DMS114 treated with DMSO at 0.1 percent for 48 hours (cell line): ENCODE measurements around the gene PREPL.
"Not testable (repeated sequence)": the region's sequence is repeated elsewhere in the genome, so short reads cannot be mapped to it uniquely, and the experiment has no call there.

Source experiments
- DNase-seq: peaks from one replicate; lab custom pipeline; 2025; ENCODE audit not compliant: unreplicated experiment; lab: John Stamatoyannopoulos, UW

Gene PREPL

DNA sequence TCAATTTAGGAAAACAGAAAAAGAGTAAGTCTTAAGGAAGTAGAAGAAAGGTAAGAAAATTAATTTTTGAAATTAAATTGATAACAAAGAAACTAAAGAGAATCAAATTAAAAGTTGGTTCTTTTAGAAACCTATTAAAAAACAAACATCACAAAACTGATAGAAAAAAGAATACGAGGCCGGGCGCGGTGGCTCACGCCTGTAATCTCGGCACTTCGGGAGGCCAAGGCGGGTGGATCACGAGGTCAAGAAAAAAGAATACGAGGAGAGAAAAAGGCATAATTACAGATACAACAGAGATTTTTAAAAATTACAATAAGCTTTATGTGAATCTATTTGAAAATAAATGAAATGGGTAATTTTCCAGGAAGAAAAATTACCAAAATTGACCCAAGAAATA is 11.8 kb downstream of the PREPL start:
- DNase-seq = no peak

GRCh38 chr2:44348400-44348799 is 12.9 kb downstream of the PREPL start:
- no peak for DNase-seq

DNA sequence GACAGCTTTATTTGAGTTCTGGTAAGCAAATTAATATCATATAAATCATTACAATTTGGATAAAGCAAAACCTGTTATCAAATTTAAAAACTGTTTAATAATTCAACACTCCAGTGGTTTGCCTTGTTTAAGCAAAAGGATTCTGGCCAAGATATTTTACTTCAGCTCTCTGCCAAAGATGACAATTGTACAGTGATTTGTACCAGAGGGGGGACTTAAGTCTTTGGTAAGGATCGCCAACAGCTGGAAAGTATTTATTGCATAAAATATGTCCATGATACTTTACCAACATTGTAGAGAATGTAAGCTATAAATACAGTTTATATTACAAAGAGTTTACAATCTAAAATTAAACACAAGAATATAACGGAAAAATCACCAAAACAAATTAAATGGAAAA is 13.8 kb downstream of the PREPL start:
- no peak for DNase-seq

GRCh38 chr2:44342854-44343253 is 18.4 kb downstream of the PREPL start:
- no peak for DNase-seq

- no peak for DNase-seq
Observed at GRCh38 chr2:44335806-44336538, 25.3 kb downstream of the PREPL start.

- no peak for DNase-seq
Observed at GRCh38 chr2:44333994-44334393, 27.3 kb downstream of the PREPL start.

- DNase-seq = no peak
Observed at GRCh38 chr2:44330801-44331200, 30.5 kb downstream of the PREPL start.

- no peak for DNase-seq
Observed at GRCh38 chr2:44329343-44329742, 32.0 kb downstream of the PREPL start.

DNA sequence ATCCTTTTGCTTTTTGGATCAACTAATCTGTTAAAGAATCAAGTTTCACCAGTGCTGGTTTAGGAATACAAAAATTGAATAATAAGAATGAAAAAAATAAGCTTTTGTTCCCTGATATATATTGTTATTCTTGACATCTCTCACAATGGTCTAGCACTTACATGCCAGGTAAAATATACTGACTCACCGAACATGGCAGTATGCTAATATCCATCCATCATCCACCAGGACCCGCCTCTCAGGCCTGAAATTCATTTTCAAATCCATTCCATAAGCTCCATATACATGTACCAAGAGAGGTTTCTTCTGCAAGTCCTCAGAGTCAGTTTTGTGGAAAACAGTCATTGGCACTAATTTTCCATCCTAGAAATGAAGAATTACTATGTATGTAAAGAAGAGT is 32.5 kb downstream of the PREPL start:
- no peak for DNase-seq

DNA sequence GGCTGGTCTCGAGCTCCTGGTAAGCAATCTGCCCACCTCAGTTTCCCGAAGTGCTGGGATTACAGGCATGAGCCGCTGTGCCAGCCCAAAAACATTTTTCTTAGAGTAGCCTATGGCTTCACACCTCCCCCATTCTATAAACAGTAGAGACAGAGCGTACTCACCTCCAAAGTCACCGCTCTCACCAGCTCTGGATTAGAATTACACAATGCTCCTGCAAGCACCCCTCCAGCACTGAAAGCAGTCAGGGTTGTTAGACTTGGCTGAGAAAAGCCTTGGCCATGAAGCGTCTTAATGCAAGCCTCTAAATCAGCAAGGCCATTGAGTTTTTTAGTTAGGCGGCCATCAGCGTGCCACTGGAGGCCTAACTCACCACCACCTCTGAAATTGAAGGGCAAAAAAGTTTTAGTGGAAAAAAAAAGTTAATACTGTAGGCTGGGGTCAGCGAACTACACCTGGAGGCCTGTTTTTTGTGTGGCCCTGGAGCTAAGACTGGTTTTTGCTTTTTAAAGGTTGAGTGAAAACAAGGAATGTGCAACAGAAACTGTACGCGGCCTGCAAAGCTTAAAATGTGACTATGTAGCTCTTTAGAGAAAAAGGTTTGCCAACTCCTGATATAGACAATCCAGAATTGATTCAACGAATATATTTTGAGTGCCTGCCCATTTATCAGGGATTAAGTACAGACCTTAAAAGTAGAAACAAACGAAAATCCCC is 34.6 kb downstream of the PREPL start:
- no peak for DNase-seq

GRCh38 chr2:44325897-44326296 is 35.4 kb downstream of the PREPL start:
- DNase-seq = no peak

DNA sequence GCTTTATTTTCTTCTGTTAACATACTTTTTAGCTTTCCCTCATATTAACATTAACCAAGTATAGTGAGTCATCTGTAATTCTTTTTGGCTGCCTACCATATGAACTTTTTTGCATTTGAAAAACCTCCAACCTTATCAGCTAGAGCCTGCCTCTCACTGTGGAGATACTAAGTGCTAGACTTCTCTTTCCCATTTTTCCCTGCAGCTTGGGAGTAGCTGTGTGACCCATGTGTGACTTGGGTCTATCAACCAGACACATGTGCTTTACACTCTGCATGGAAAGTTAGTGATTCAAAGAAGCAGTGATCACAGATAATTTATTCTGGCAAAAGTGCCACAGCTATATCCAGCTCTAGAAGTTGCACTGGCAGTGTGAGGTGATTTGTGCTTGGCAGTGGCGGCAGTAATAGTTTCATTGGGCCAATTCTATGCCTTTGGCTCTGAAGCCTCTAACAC is 36.3 kb downstream of the PREPL start:
- no peak for DNase-seq

GRCh38 chr2:44321360-44321759 is 39.9 kb downstream of the PREPL start:
- DNase-seq = no peak

- no peak for DNase-seq
Observed at GRCh38 chr2:44320832-44321231, 40.5 kb downstream of the PREPL start.

- DNase-seq = no peak
Observed at GRCh38 chr2:44315945-44316344, 45.3 kb downstream of the PREPL start.

GRCh38 chr2:44314362-44314761 is 46.9 kb downstream of the PREPL start:
- DNase-seq = no peak

DNA sequence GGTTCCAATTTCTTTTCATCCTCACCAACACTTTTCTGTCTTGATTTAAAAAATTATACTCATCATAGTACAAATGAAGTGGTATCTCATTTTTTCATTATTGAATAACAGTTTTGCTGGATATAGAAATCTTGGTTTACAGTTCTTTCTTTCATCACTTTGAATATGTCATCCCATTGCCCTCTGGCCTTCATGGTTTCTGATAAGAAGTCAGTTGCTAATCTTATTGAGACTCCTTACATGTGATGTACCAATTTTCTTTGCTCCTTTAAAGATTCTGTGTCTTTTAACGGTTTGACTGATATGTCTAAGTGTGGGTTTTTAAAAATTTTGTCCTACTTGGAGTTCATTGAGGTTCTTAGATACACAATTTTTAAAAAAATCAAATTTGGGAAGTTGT is 51.0 kb downstream of the PREPL start:
- no peak for DNase-seq

GRCh38 chr2:44305882-44306281 is 55.4 kb downstream of the PREPL start:
- DNase-seq = no peak

GRCh38 chr2:44304258-44304657 is 57.0 kb downstream of the PREPL start:
- DNase-seq = no peak

DNA sequence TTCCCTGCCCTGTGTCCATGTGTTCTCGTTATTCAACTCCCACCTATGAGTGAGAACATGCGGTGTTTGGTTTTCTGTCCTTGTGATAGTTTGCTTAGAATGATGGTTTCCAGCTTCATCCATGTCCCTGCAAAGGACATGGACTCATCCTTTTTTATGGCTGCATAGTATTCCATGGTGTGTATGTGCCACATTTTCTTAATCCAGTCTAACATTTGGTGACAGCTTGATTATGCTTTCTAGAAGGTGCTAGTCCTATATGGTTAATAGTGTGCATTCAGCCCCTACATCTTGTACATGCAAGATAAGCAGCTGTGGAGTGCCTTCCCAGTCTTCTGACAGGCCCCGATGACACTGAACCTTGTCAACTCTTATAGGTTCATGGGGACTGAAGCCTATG is 57.5 kb downstream of the PREPL start:
- not testable (repeated sequence) for DNase-seq

DNA sequence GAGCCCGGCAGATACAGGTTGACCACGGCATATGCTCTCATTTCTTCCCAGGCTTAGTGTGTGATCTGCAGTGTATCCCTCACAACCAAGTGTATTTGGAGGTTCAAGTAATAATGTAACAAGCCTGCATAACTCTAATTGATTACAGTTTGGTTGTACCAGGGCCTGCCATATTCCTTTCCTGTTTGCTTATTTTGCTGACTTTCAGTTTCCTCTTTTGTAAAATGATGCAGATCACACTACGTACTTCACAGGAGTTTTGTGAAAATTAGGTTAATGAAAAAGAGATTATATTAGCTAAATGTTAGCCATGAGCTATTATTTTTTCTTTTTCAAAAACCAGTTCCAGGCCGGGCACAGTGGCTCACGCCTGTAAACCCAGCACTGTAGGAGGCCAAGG is 60.2 kb downstream of the PREPL start:
- DNase-seq = no peak

- no peak for DNase-seq
Observed at GRCh38 chr2:44299635-44300034, 61.7 kb downstream of the PREPL start.

DNA sequence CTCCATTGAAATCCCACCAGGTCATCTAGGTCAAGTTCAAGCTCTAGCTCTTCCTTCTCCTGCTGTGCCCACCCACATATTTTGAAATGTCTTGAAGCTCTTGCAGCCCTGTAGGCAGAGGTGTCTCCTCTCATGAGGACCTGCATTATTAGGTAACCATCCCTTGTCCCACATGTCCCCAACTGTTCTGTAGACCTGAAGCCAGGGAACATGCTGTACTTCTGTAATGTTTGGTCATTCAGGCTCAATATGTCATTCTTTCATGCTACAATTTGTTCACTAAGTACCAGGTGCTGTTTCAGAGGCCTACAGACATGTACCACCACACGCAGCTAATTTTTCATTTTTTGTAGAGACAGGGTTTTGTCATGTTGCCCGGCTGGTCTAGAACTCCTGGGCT is 63.9 kb downstream of the PREPL start:
- no peak for DNase-seq
